Measurements from ENCODE around the gene GPC3. TPM values are rescaled to one million over a fixed set of nuclear protein-coding genes. Genes with fewer than 3 reads are reported as not detected.

Gene GPC3
- polyA plus RNA-seq, 1 donor, result 288 TPM

- no peak for DNase-seq (ENCODE audit: low read depth)
Observed at GRCh38 chrX:133970076-133970475, 15.3 kb downstream of the GPC3 start.

- DNase-seq (ENCODE audit: low read depth), result no peak
Observed at GRCh38 chrX:133969191-133969590, 16.2 kb downstream of the GPC3 start.

DNA sequence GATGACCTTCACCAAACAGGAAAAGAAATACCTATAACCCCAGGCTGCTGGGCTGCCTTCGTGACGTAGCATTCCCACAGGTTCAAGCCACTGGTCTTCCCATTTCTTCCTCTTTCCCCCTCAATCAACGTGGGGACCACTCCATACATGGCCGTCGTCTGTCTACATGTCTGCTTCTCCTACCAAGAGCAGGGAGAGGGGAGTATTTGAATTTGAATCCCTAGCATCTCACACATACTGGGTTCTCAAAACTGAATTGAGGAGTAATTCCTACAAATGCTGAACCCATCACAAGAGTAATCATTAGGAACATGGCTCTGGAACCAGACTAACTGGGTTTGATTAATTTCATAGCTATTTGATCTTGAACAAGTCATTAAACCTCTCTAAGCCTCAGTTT, 17.3 kb downstream of the GPC3 start:
- no peak for DNase-seq (ENCODE audit: low read depth)

DNA sequence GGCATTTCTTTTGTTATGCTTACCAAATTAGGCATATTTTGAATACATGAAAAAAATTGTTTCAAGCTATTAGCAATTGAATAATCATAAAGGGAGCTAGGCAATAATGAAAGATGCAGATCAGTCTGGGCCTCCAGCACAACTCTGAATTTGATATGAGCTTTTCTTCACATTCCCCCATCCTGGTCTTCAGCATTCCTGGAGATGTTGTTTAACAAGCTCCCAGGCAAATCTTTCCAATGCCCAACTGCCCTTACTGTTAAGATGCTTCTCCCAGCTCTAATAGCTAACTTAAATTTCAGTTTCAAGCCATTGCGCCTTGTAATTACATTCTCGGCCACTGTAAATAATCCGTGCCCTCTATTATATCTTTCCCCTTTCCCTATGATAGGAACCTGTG, 19.2 kb downstream of the GPC3 start:
- no peak for DNase-seq (ENCODE audit: low read depth)

DNA sequence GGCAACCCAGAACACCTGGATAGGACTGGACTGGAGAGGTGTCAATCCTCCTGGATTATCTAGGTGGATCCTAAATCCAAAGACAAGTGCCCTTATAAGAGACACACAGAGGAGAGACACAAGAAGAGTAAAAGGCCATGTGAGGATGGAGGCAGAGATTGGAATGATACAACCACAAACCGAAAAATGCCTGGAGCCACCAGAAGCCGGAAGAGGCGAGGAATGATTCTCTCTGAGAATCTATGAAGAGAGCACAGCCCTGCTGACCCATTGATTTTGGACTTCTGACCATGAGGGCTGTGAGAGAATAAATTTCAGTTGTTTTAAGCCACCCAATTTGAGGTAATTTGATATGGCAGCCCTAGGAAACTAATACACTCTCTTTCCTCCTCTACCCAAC, 20.1 kb downstream of the GPC3 start:
- no peak for DNase-seq (ENCODE audit: low read depth)

- no peak for DNase-seq (ENCODE audit: low read depth)
Observed at GRCh38 chrX:133961046-133961445, 24.3 kb downstream of the GPC3 start.

GRCh38 chrX:133959972-133960371, 25.4 kb downstream of the GPC3 start:
- no peak for DNase-seq (ENCODE audit: low read depth)

DNA sequence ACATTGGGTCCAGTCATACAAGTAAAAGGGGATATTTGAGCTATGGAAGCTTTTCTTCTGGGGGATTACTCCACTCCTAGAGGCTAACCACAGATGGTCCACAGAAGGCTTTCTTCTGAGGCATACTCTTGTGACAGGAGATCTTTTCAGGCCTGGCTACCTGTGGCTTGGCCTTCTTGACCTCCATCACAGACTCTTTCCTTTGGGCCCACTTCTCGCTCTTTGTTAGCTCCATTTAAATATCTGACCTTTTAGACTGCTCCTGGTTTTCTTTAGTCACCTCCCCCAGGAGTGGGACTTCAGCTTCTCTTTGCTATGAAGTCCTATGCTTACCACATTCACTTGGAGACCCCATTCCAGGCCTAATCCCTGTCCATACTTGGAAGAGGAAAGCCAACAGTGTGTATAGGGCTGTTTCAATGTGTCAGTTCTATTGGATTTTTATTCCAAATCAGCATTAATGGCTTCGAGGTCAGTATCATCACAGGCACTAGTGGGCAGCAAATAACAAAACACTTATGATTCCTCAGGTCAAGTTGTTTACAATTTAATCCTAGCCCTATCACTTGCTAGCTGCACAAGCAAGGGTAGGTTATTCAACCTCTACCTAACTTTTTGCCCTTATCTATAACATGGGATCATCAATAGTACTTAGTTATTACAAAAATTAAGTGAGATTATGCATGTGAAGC, 26.3 kb downstream of the GPC3 start:
- DNase-seq (ENCODE audit: low read depth), result no peak

DNA sequence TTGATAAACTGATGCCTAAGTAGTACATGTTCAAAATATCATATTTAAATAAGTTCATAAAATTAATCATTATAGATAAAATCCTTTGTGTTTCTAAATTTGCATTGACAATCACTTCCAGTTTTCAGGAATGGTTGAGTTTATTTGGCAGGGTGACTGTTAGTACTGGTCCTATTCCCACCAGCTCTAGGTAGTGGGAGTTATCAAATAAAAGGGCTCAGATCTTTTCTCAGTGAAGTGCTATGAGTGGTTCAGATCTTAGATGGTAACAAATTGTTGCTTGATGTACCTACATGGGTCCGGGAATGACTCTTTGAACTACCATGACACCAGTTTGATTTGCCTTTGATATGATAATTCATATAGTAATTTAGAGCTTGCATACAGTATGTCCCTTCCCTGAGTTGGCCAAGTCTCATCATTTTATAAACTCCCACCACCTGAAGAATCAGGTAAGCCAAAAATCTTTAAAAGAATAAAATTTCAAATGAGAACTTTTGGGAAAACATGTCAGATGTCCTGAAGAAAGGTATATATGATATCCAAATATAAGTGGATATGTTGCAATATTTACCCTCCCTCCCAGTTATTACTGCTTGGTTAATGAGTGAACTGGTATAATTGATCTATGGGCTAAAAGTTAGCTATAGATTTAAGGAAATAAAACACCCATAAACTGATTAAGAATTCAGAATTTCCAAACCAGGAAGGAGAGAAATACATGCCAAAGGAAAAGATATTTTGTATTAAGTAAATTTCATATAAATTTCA, 28.6 kb downstream of the GPC3 start:
- no peak for DNase-seq (ENCODE audit: low read depth)

GRCh38 chrX:133953785-133954355, 31.5 kb downstream of the GPC3 start:
- no peak for DNase-seq (ENCODE audit: low read depth)

- DNase-seq (ENCODE audit: low read depth), result no peak
Observed at GRCh38 chrX:133953078-133953477, 32.3 kb downstream of the GPC3 start.

GRCh38 chrX:133951098-133951497, 34.3 kb downstream of the GPC3 start:
- no peak for DNase-seq (ENCODE audit: low read depth)

DNA sequence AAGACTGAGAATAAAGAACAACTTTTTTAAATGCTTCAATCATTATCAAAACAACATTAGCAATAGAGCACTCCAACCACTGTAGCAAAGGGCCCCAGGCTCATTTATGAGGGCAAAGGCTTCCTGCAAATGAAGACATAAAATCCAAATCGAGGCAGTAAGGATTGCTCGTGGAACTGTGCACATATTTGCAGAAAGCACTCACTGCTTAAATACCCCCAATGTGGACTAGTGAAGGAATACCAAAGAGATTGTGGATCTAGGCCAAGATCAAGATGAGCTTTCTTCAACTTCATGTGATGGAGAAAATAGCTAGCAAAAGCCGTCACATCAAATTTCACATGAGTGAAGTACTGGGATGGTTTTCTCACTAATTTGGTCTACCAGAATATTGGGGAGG, 35.2 kb downstream of the GPC3 start:
- no peak for DNase-seq (ENCODE audit: low read depth)

DNA sequence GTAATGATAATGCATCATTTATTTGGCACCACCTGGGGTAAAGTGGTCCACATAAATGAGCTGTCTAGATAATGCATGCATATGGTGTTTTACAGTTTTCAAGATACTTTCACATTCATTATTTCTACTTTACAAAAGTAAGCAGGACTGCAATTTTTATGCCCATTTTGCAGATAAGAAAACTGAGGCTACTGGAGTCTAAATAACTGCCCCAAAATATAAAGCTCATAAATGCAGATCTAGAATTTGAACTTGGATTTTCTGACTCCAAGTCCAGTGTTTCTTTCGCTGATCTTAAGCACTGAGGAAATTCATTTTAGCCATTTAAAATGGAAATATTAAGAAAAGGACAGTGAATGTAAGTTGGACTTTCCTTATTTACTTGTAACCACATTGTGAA, 36.5 kb downstream of the GPC3 start:
- DNase-seq (ENCODE audit: low read depth), result no peak

- DNase-seq (ENCODE audit: low read depth), result no peak
Observed at GRCh38 chrX:133947996-133948395, 37.4 kb downstream of the GPC3 start.

DNA sequence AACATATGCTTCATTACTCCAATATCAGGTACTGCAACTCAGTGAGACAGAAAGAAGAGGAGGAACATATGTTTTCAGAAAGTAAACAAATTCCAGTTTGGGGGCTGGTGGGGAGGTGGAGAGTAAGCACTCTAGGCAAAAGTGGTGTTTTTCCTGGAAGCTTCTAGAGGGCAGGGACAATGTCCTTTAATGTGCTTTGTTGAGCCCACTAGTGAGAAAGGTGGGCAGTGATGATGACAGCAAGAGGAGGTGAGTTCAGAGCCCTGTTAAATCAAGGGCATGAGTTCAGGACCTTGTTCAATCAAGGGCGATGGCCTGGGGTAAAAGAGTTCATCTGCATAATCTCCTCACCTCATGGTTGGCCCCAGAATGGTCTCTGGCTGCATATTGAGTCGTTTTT, 38.4 kb downstream of the GPC3 start:
- no peak for DNase-seq (ENCODE audit: low read depth)

- no peak for DNase-seq (ENCODE audit: low read depth)
Observed at GRCh38 chrX:133943507-133943906, 41.9 kb downstream of the GPC3 start.

GRCh38 chrX:133939655-133940302, 45.6 kb downstream of the GPC3 start:
- DNase-seq (ENCODE audit: low read depth), result no peak

- DNase-seq (ENCODE audit: low read depth), result no peak
Observed at GRCh38 chrX:133938530-133938929, 46.9 kb downstream of the GPC3 start.

DNA sequence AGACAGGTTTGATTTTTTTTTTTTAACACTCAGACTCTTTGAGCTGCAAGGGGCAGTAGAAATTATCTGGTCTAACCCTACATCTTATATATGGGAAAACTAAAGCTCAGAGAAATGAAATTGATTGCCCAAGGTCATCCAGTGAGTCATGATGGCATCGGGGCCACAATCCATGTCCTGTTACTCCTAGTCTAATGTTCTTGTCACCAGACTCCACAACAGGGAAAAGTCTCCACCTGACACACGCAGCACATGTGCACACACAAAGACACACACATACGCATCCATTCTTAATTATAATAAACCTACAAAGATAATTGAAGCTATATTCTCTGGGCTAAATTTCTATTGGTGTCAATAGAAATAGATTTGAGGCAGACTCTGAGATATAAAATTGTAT, 48.4 kb downstream of the GPC3 start:
- no peak for DNase-seq (ENCODE audit: low read depth)

- DNase-seq (ENCODE audit: low read depth), result no peak
Observed at GRCh38 chrX:133935076-133935475, 50.3 kb downstream of the GPC3 start.

DNA sequence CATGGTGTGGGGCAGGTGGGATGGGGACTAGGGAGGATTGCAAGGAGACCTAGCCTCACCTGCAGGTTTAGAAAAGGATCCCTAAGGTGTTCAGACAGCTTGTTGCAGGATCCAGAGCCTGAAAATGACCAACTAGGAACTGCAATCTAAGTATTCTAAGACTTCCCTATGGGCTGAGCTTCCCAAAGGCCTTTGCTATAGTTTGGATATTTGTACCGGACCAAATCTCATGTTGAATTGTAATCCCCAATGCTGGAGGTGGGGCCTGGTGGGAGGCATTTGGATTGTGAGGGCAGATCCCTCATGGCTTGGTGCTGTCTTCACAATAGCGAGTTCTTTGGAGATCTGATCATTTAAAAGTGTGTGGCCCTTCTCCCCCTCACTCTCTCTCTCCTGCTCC, 52.1 kb downstream of the GPC3 start:
- no peak for DNase-seq (ENCODE audit: low read depth)

Measured in forelimb muscle (tissue), 1 donor.